Loucy (cell line): Measurements from ENCODE around the gene SMURF1.

Experiments used
- CTCF ChIP-seq: fragments of 200-600 bp; sonication (generic); conservative IDR thresholded peaks from 2 replicates; pipeline ENCODE4 v1.5.1; 2014; ENCODE audit warnings: mild to moderate bottlenecking, antibody characterized with exemption, low read length
- EZH2phosphoT487 ChIP-seq: fragments of 200-600 bp; IDR thresholded peaks from 2 replicates; pipeline ENCODE4 v1.6.1; 2018; ENCODE audit warnings: antibody characterized with exemption, mild to moderate bottlenecking, moderate library complexity, borderline replicate concordance

GRCh38 chr7:99155211-99155610 lies 11.3 kb upstream of the SMURF1 start:
- TF ChIP-seq CTCF (no peak), EZH2phosphoT487 (no peak)
